ENCODE measurements around the gene GPR75. TPM values are rescaled to one million over a fixed set of nuclear protein-coding genes. Genes with fewer than 3 reads are reported as not detected.
"Not testable (repeated sequence)": the region's sequence is repeated elsewhere in the genome, so short reads cannot be mapped to it uniquely, and the experiment has no call there.

Gene GPR75
- total RNA-seq, 1 experiment from 2014 or later = 5.3 TPM

GRCh38 chr2:53840580-53840979, 19.2 kb downstream of the GPR75 start:
- no peak overlapping the region for H3T11ph ChIP-seq (ENCODE audit: low read length)
- no peak overlapping the region for H2BK15ac ChIP-seq (ENCODE audit: low read depth, low read length)
- no peaks in the 10 kb centered on the region for H3K23me2 ChIP-seq (ENCODE audit: insufficient read length, low read depth, low read length, poor library complexity, severe bottlenecking)
- no peaks in the 10 kb centered on the region for H3K27me3 Mint-ChIP-seq (ENCODE audit: low read depth)
- no peaks in the 10 kb centered on the region for H3K79me2 ChIP-seq (ENCODE audit: insufficient read depth, low read length)
- H3K9me3 ChIP-seq (ENCODE audit: control insufficient read depth, low read depth, low read length) = no peaks in the 10 kb centered on the region
- H3K79me1 ChIP-seq (ENCODE audit: insufficient read depth, low read depth, low read length, poor library complexity, severe bottlenecking) = no peaks in the 10 kb centered on the region
- H3K9me3 Mint-ChIP-seq = peaks cover 4 to 10% of the 10 kb centered on the region in 2 experiments; a peak in 2 of 5 replicates
- no peaks in the 10 kb centered on the region for H3K27me3 ChIP-seq (ENCODE audit: insufficient read depth, low read length)
- no peak overlapping the region for H2BK5ac ChIP-seq (ENCODE audit: insufficient read length, low read length)
- H2AFZ ChIP-seq (ENCODE audit: low read length) = no peak overlapping the region
- no peak overlapping the region for H4K91ac ChIP-seq (ENCODE audit: insufficient read length, low read depth, low read length)
- no peak overlapping the region for H3K9ac ChIP-seq (ENCODE audit: extremely low read depth, insufficient read length, low read length)
- H3K18ac ChIP-seq (ENCODE audit: insufficient read length, low read depth, low read length) = no peak overlapping the region
- H3K56ac ChIP-seq (ENCODE audit: insufficient read length, low read depth, low read length) = no peak overlapping the region
- no peaks in the 10 kb centered on the region for H4K20me1 ChIP-seq (ENCODE audit: control insufficient read depth, insufficient read depth, insufficient read length)
- no peak overlapping the region for H4K8ac ChIP-seq (replicated peaks; ENCODE audit: insufficient read length, low read depth, low read length)
- no peak overlapping the region for H2BK12ac ChIP-seq (ENCODE audit: insufficient read length, low read depth, low read length)
- no peaks in the 10 kb centered on the region for H3K4me1 ChIP-seq (ENCODE audit: insufficient read depth, low read length)
- no peaks in the 10 kb centered on the region for H3K4me1 Mint-ChIP-seq
- H3K14ac ChIP-seq (ENCODE audit: insufficient read depth, low read length) = no peak overlapping the region
- no peak for TF ChIP-seq CTCF (conservative IDR thresholded peaks at IDR 0.05)
- H4K5ac ChIP-seq (ENCODE audit: insufficient read length, low read depth, low read length) = no peak overlapping the region
- no peak overlapping the region for H3K27ac ChIP-seq (ENCODE audit: insufficient read length, low read depth, low read length)
- DNase-seq = no peak
- no peak overlapping the region for H3K4me2 ChIP-seq (ENCODE audit: insufficient read depth, insufficient read length, low read length)
- no peak overlapping the region for H3K27ac Mint-ChIP-seq
- H2BK120ac ChIP-seq (ENCODE audit: low read depth, low read length, poor library complexity, severe bottlenecking) = no peak overlapping the region
- H3K23ac ChIP-seq (ENCODE audit: insufficient read length, low read depth, low read length) = no peak overlapping the region
- no peak overlapping the region for H3K4me3 Mint-ChIP-seq
- WGBS (ENCODE audit: extremely low coverage, insufficient read length, low lambda C conversion rate) = no CpG with 5 or more reads among the region's 1 CpG
- no peak overlapping the region for H2BK20ac ChIP-seq (ENCODE audit: low read depth, low read length, poor library complexity, severe bottlenecking)
- peaks cover 0 to 2% (median 0%) of the 10 kb centered on the region in 3 experiments; a peak in 4 of 7 replicates for H3K36me3 Mint-ChIP-seq (ENCODE audit: insufficient read depth in 1 of 3, low read depth in 3 of 3)
- H2AK5ac ChIP-seq (ENCODE audit: insufficient read length, low read length) = no peak overlapping the region
- H3K4ac ChIP-seq (ENCODE audit: low read depth, low read length) = no peak overlapping the region

GRCh38 chr2:53829980-53830290, 29.8 kb downstream of the GPR75 start:
- H3K4me1 Mint-ChIP-seq = peaks cover 29 to 30% of the 10 kb centered on the region in 2 experiments
- H3K9me3 Mint-ChIP-seq; H2BK20ac ChIP-seq (ENCODE audit: low read depth, low read length, poor library complexity, severe bottlenecking): not testable (repeated sequence)

More at GRCh38 chr2:53829980-53830290, 29.8 kb downstream of the GPR75 start:
- not testable (repeated sequence) for H3K56ac ChIP-seq (ENCODE audit: insufficient read length, low read depth, low read length); H2AFZ ChIP-seq (ENCODE audit: low read length); H3K79me2 ChIP-seq (ENCODE audit: insufficient read depth, low read length); H2AK5ac ChIP-seq (ENCODE audit: insufficient read length, low read length); H2BK5ac ChIP-seq (ENCODE audit: insufficient read length, low read length); H3K14ac ChIP-seq (ENCODE audit: insufficient read depth, low read length); H3K27me3 ChIP-seq (ENCODE audit: insufficient read depth, low read length); H3K23ac ChIP-seq (ENCODE audit: insufficient read length, low read depth, low read length); H3K9ac ChIP-seq (ENCODE audit: extremely low read depth, insufficient read length, low read length); H4K5ac ChIP-seq (ENCODE audit: insufficient read length, low read depth, low read length); H3K79me1 ChIP-seq (ENCODE audit: insufficient read depth, low read depth, low read length, poor library complexity, severe bottlenecking); H3K4ac ChIP-seq (ENCODE audit: low read depth, low read length); H4K91ac ChIP-seq (ENCODE audit: insufficient read length, low read depth, low read length); H4K8ac ChIP-seq (replicated peaks; ENCODE audit: insufficient read length, low read depth, low read length); H3K9me3 ChIP-seq (ENCODE audit: control insufficient read depth, low read depth, low read length); H2BK120ac ChIP-seq (ENCODE audit: low read depth, low read length, poor library complexity, severe bottlenecking); H3K23me2 ChIP-seq (ENCODE audit: insufficient read length, low read depth, low read length, poor library complexity, severe bottlenecking); H3K18ac ChIP-seq (ENCODE audit: insufficient read length, low read depth, low read length); H4K20me1 ChIP-seq (ENCODE audit: control insufficient read depth, insufficient read depth, insufficient read length); DNase-seq; H3K4me2 ChIP-seq (ENCODE audit: insufficient read depth, insufficient read length, low read length); H2BK12ac ChIP-seq (ENCODE audit: insufficient read length, low read depth, low read length); H3K36me3 Mint-ChIP-seq (ENCODE audit: insufficient read depth in 1 of 3, low read depth in 3 of 3); H3K27me3 Mint-ChIP-seq (ENCODE audit: low read depth); H3K4me3 Mint-ChIP-seq; H2BK15ac ChIP-seq (ENCODE audit: low read depth, low read length); H3T11ph ChIP-seq (ENCODE audit: low read length); H3K27ac ChIP-seq (ENCODE audit: insufficient read length, low read depth, low read length)
- no CpG with 5 or more reads among the region's 4 CpGs for WGBS (ENCODE audit: extremely low coverage, insufficient read length, low lambda C conversion rate)
- peak overlapping the region in 2 of 3 experiments; percentile 57 to 59; a peak in 2 of 7 replicates for H3K27ac Mint-ChIP-seq
- peaks cover 10% of the 10 kb centered on the region; the same call in 1 of the 2 replicates for H3K4me1 ChIP-seq (ENCODE audit: insufficient read depth, low read length)
